GM19438 (cell line): ENCODE data around the gene ORC1.

ENCODE experiments used
- ATAC-seq: cut with Tn5 transposase; IDR thresholded peaks from one replicate; pipeline ENCODE4 v1.9.1; 2021; ENCODE audit warnings: low read depth; ENCODE audit not compliant: unreplicated experiment

Gene ORC1

GRCh38 chr1:52404116-52404974 lies at the start of gene ORC1, which contains the start of gene PRPF38A:
Gene ORC1 (minus strand): TSS chr1:52404423. CDS start chr1:52402223, 2,200 bp downstream.
Gene PRPF38A (plus strand): TSS chr1:52404602. CDS start chr1:52404750, 148 bp downstream.
- peak; percentile 93 for ATAC-seq

- ATAC-seq: no peak
Observed at GRCh38 chr1:52444463-52444862, 40.2 kb upstream of the ORC1 start.

DNA sequence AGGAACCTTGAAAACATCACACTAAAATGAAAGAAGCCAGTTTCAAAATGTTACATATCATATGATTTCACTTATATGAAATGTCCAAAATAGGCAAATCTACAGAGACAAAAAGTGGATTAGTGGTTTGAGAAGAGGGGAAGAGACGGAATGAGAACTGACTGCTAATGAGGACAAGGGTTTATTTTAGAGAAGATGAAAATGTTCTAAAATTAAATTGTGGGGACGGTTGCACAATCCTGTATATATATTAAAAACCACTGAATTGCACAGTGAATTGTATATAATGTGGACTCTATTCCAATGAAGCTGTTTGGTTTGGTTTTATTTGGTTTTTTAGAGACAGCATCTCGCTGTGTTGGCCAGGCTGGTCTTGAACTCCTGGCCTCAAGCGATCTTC lies 35.8 kb upstream of the ORC1 start:
- no peak for ATAC-seq

GRCh38 chr1:52436817-52437216 lies 32.6 kb upstream of the ORC1 start:
- ATAC-seq: no peak

DNA sequence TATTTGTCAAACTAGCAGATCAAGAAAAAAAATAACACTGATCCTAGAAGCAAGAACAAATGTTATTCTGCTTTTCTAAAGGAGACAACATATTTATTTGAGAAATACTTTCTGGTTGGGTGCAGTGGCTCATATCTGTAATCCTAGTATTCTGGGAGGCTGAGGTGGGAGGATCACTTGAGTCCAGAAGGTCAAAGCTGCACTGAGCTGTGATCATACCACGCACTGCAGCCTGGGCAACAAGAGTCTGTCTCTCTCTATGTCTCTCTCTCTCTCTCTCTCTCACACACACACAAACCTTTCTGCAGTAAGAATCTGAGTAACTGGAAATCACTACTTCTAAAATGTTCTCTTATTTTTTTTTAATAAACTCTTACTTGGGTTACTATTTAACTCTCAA lies 31.4 kb upstream of the ORC1 start:
- ATAC-seq: no peak

GRCh38 chr1:52435211-52435610 lies 31.0 kb upstream of the ORC1 start:
- ATAC-seq: no peak

GRCh38 chr1:52432807-52433206 lies 28.6 kb upstream of the ORC1 start:
- no peak for ATAC-seq

DNA sequence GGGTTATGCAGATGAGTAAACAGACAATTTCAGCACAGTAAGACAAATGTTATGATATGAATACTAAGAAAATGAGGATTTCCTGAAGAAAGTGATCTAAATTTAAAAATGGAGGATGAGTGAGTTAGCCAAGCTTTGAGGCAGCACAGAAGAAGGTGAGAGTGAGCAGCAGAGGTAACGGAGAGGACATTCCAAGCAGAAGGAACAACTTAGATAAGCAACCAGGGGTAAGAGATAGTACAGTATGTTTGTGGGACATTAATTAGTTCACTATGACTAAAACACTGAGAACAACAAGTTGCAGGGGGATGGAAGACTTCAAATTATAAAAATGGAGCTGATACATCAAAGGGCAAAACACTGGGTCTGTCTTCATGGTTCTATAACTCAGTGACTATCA lies 22.9 kb upstream of the ORC1 start:
- ATAC-seq: no peak

DNA sequence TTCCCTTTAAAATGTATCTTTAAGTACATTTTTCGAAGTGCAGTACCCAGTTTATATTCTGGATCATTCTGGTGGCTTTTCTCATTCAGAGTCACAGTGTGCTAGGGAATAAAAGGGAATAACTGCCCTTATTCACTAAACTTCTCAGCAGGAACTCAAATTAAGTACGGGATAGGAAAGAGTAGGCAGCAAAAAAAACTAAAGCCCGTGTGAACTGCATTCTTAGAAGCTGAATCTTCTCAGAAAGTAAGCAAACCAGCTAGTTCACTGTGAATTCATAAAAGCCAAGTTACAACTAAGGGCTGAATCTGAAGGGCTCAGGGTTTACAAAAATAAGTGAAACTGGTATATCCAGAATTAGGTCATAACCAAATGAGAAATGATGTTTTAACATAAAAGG lies 22.1 kb upstream of the ORC1 start:
- no peak for ATAC-seq

DNA sequence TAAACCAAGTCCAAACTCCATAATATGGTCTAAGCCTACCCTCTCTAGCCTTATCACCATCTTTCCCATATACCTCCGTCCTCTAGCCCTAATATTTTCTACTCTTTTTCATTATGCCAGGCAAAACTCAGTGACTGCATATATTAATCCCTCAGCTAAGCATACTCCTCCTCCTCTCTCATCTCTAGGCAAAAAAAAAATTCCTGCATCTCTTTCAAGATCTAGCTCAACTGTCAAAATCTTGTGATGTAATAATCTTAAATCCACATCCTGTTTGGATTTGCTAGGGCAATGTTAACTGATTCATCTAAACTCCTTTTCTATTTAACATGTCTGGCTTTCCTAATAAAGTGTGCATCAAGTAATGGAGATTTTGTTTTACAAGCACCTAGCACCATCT lies 20.6 kb upstream of the ORC1 start:
- ATAC-seq: no peak

DNA sequence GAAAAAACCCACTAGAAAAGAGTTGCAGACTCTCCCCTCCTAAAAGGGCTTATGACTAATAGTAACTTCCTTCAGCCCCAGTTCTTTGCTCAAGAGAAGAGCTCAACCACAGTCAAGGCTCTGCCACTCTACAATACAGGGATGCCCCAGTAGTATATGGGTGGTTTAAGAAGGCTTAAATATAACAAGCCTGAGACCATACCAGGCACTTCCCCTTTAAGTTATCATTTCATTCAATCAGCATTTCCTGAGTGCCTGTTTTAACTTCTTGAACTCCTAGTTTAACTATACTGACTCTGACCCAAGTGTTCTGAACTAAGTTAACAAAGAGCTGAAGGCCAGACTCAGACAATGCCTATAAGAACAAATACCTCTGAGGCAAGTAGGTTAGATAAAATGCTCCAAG lies 20.0 kb upstream of the ORC1 start:
- ATAC-seq: no peak

DNA sequence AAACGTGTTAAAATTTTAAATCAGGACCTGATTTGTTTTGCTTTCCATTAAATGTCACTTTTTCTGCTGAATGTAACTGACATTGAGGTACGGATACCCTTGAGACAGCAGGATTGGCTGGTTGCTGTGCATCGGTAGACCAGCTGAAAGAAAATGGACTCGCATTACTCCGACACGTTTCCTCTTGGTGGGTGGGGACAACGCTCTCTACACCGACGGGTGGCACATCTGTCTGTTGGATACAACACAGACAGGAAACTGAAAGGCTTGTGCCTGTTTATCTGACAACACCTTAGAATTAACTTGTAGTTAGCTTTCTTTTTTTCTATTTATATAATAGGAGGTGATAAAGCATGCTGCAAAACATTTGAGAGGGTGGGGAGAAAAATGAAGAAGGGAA lies 19.5 kb upstream of the ORC1 start:
- no peak for ATAC-seq

GRCh38 chr1:52423055-52423454 lies 18.8 kb upstream of the ORC1 start:
- no peak for ATAC-seq

GRCh38 chr1:52420713-52421112 lies 16.5 kb upstream of the ORC1 start:
- ATAC-seq: no peak

- ATAC-seq: no peak
Observed at GRCh38 chr1:52416811-52417210, 12.6 kb upstream of the ORC1 start.

DNA sequence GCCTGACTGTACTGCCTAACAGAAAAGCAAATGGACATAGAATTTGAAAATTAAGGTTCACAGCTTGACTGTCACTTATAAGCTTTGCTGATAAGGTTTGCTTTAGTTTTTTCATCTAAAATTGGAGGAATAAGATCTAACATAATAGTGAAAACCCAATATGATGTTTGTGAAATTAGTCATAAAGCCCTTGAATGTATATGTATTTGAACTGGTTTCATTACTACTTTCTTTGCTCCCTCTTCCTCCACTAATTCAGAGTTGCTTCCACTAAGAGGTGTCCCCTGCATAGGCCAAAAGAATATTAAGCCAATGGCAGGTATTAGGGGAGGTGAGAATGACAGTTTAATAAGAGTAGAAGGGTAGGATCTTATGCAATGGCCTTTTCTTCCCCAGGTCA lies 10.7 kb upstream of the ORC1 start:
- no peak for ATAC-seq

DNA sequence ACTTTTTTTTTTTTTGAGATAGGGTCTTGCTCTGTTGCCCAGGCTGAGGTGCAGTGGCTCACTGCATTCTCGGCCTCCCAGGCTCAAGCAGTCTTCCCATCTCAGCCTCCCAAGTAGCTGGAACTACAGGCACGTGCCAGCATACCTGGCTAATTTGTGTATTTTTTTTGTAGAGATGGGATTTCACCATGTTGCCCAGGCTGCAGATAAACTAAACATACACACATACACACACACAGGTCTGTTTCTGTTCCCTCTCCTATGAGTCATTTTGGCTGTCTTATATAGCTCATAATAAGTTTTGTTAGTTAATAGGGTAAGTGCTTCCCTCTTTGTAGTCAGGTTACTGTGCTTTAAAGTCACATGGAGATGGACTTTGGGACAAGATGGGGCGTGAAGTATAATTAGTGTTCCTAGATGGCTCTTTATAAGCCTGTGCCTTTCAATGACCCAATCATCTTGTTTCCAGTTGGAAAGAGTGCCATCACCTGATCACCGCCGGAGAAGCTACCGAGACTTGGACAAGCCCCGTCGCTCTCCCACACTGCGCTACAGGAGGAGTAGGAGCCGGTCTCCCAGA lies 9.3 kb upstream of the ORC1 start:
- no peak for ATAC-seq

- ATAC-seq: no peak
Observed at GRCh38 chr1:52404975-52405338, 734 bp upstream of the ORC1 start.

DNA sequence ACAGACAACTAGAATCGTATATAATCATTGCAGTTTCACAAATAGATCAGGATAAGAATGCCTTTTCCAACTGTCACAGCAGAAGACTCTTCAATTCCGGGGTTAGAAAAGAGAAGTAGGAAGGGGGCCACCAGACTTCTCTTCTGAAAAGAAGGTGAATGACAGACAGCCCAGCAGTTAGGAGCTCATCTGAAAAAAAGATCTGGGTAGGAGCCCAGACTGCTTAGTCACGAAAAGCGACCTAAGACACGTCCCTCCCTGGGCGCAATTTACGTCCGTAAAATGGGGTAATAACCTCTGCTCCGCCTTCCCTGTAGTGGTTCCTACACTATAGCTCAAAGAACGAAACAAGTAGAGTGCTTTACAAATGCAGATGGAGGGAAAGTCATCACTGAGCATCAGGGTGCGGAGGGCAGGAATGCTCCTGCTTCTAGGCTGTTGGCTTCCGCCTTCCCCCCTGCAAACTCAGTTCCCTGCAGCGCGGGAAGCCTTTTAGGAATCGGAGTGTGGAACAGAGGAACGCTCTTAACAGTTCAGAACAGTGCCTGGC lies 582 bp downstream of the ORC1 start:
- peak; percentile 24 for ATAC-seq

- no peak for ATAC-seq
Observed at GRCh38 chr1:52402860-52403240, 1.4 kb downstream of the ORC1 start.

DNA sequence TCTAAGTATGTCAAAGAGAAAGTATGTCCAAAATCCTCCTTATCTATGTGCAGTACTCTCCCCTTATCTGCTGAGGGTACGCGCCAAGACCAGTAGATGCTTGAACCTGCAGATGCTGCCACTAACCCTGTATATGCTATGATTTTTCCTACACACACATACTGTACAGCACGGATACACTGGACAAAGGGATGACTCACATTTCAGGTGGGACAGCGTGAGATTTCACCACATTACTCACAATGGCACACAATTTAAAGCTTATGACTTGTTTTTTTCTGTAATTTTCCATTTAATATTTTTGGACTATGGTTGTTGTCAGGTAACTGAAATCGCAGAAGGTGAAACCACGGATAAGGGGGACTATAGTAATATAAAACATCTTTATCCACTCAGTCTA lies 4.1 kb downstream of the ORC1 start:
- no peak for ATAC-seq

DNA sequence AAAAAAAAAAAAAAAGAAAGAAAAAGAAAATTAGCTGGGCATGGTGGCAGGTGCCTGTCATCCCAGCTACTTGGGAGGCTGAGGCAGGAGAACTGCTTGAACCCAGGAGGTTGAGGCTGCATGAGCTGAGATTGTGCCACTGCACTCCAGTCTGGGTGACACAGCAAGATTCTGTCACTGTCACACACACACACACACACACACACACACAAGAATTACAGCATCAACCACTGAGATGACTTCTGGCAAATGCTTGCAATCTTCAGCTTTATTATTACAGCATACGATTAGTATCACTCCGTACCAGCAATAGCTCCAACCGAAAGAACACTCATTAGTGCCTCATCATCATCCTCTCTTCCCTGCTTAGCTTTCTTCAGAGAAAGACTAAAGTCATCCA lies 4.6 kb downstream of the ORC1 start:
- no peak for ATAC-seq
